Prostate gland (tissue), 2 donors: ENCODE results near the gene RALGPS1. TPM values are rescaled to one million over a fixed set of nuclear protein-coding genes. Genes with fewer than 3 reads are reported as not detected.

Source experiments
- DNase-seq: peaks from one replicate; pipeline ENCODE4 v3.0.0-alpha.2; 2019; ENCODE audit warnings: low spot score
- H3K27ac ChIP-seq, 2 donors: fragments of 200-600 bp; sonication (generic); 2 replicates each; pipeline ENCODE4 v1.5.1; 2017 to 2019
- H3K27me3 ChIP-seq: fragments of 200-600 bp; sonication (generic); replicated peaks from 2 replicates; pipeline ENCODE4 v1.5.1; 2019; ENCODE audit not compliant: insufficient read depth
- H3K36me3 ChIP-seq, 2 donors: fragments of 200-600 bp; sonication (generic); 1 replicate in 1 of 2; 2 replicates in 1 of 2; pipeline versions ENCODE4 v1.5.1 to v1.8.1; 2017 to 2019
- H3K4me1 ChIP-seq: fragments of 200-600 bp; sonication (generic); replicated peaks from 2 replicates; pipeline ENCODE4 v1.5.1; 2019
- H3K4me3 ChIP-seq, 2 donors: fragments of 200-600 bp; sonication (generic); 2 replicates each; pipeline ENCODE4 v1.5.1; 2017 to 2019
- H3K9me3 ChIP-seq: fragments of 200-600 bp; sonication (generic); 2 replicates; pipeline ENCODE4 v1.5.1; 2017
- CTCF ChIP-seq, 4 experiments: fragments of 200-600 bp in 2 of 4; fragments of 450-650 bp in 2 of 4; sonication (generic) in 2 of 4; IDR thresholded peaks; 1 replicate in 3 of 4; 2 replicates in 1 of 4; pipeline ENCODE4 v1.5.1; 2016 to 2019; ENCODE audit warnings: antibody characterized with exemption in 4 of 4, mild to moderate bottlenecking in 2 of 4, moderate library complexity in 2 of 4
- POLR2A ChIP-seq: fragments of 450-650 bp; IDR thresholded peaks from one replicate; pipeline ENCODE4 v1.6.1; 2016; ENCODE audit warnings: antibody characterized with exemption, mild to moderate bottlenecking
- POLR2AphosphoS5 ChIP-seq: sonication (generic); formaldehyde crosslinking; IDR thresholded peaks from one replicate; pipeline ENCODE4 v1.6.1; 2017; ENCODE audit warnings: antibody characterized with exemption
- WGBS: methylation state at CpG from one replicate; pipeline ENCODE4 v1.1.5; 2018; 5-methylcytosine and 5-hydroxymethylcytosine counted together
- intact Hi-C: fragments of 100-400 bp; cut with DNase I; formaldehyde crosslinking; loops from one replicate; pipeline ENCODE4 v1.14.2; 2022
- total RNA-seq, 2 donors: library from RNA; depleted of rRNA; stranded (reverse); fragments of >200 nt; gene quantifications; one replicate each; pipeline ENCODE4 v1.1.0, GENCODE V29; 2016

The RALGPS1 gene
- total RNA-seq: 10 to 100 TPM; 14.7 to 20.7 TPM

GRCh38 chr9:126914458-126915280, at the start of gene RALGPS1:
Gene RALGPS1, plus strand, starts transcription at chr9:126914782. Its CDS starts 47,508 bp downstream, at chr9:126962290.
- intact Hi-C loops: loop anchor here (5.0 kb wide), 1 partner anchor 52 kb away; the partner anchor contains the start of gene ZBTB34

GRCh38 chr9:126869368-126869767, 45.2 kb upstream of the RALGPS1 start:
- H3K36me3 ChIP-seq: no peaks in the 10 kb centered on the region
- H3K27ac ChIP-seq: no peak overlapping the region
- 55% methylated on average over 7 of the region's 7 CpGs for WGBS
- H3K27me3 ChIP-seq: no peaks in the 10 kb centered on the region
- no peaks in the 10 kb centered on the region for H3K9me3 ChIP-seq
- no peak overlapping the region for H3K4me3 ChIP-seq
- no peak for DNase-seq
- no peaks in the 10 kb centered on the region for H3K4me1 ChIP-seq
- TF ChIP-seq CTCF (IDR thresholded peaks at IDR 0.05): no peak
- TF ChIP-seq POLR2A: no peak
- no peak for TF ChIP-seq POLR2AphosphoS5
- intact Hi-C loops: no loop called here

More at GRCh38 chr9:126914458-126915280, at the start of gene RALGPS1:
- Histone ChIP-seq H3K27me3 (no peaks in the 10 kb centered on the region), H3K4me1 (no peaks in the 10 kb centered on the region), H3K4me3 (peak within 1 kb of the TSS; percentile 56 to 78), H3K36me3 (no peaks in the 10 kb centered on the region), H3K9me3 (no peaks in the 10 kb centered on the region), H3K27ac (peak within 1 kb of the TSS; percentile 63 to 83)
- under 1% methylated on average over 57 of the region's 105 CpGs for WGBS
- TF ChIP-seq POLR2AphosphoS5 (peak; percentile 77), POLR2A (peak; percentile 21), CTCF (IDR thresholded peaks at IDR 0.05) (peak in 2 of 4 experiments; percentile 19 to 28)
- DNase-seq: peak; percentile 95

GRCh38 chr9:126872516-126872915, 42.1 kb upstream of the RALGPS1 start:
- Histone ChIP-seq H3K27me3 (no peaks in the 10 kb centered on the region), H3K4me3 (no peak overlapping the region), H3K9me3 (no peaks in the 10 kb centered on the region), H3K4me1 (no peaks in the 10 kb centered on the region), H3K36me3 (no peaks in the 10 kb centered on the region), H3K27ac (no peak overlapping the region)
- intact Hi-C loops: no loop called here
- 90% methylated on average over 4 of the region's 4 CpGs for WGBS
- no peak for DNase-seq
- TF ChIP-seq CTCF (IDR thresholded peaks at IDR 0.05) (no peak), POLR2AphosphoS5 (no peak), POLR2A (no peak)

- DNase-seq: no peak
- 73% methylated on average over 9 of the region's 9 CpGs for WGBS
- Histone ChIP-seq H3K9me3 (no peaks in the 10 kb centered on the region), H3K36me3 (no peaks in the 10 kb centered on the region), H3K27me3 (no peaks in the 10 kb centered on the region), H3K4me1 (no peaks in the 10 kb centered on the region), H3K4me3 (no peak overlapping the region), H3K27ac (no peak overlapping the region)
- intact Hi-C loops: no loop called here
- TF ChIP-seq POLR2A: no peak
- no peak for TF ChIP-seq POLR2AphosphoS5
- TF ChIP-seq CTCF (IDR thresholded peaks at IDR 0.05): no peak
These were observed 39.9 kb upstream of the RALGPS1 start for GRCh38 chr9:126874546-126875314.
